ENCODE data around the gene AFF1.

Gene AFF1

GRCh38 chr4:87050596-87050995 lies 115.8 kb downstream of the AFF1 start:
- DNase-seq (ENCODE audit: insufficient read length), result no peak
- FAIRE-seq, result no peak
- TF ChIP-seq POLR2A (IDR thresholded peaks at IDR 0.05; ENCODE audit: low read depth, low read length) (no peak), TAF1 (IDR thresholded peaks at IDR 0.05; ENCODE audit: borderline replicate concordance, low read depth, low read length) (no peak), POLR2AphosphoS5 (IDR thresholded peaks at IDR 0.05; ENCODE audit: low read depth, low read length) (no peak)

- DNase-seq (ENCODE audit: insufficient read length) (no peak), FAIRE-seq (no peak)
- TF ChIP-seq POLR2AphosphoS5 (IDR thresholded peaks at IDR 0.05; ENCODE audit: low read depth, low read length), result no peak
- TF ChIP-seq TAF1 (IDR thresholded peaks at IDR 0.05; ENCODE audit: borderline replicate concordance, low read depth, low read length), result no peak
- no peak for TF ChIP-seq POLR2A (IDR thresholded peaks at IDR 0.05; ENCODE audit: low read depth, low read length)
Measured at GRCh38 chr4:87051121-87051713, 116.4 kb downstream of the AFF1 start.

- FAIRE-seq (no peak), DNase-seq (ENCODE audit: insufficient read length) (no peak)
- no peak for TF ChIP-seq POLR2AphosphoS5 (IDR thresholded peaks at IDR 0.05; ENCODE audit: low read depth, low read length)
- TF ChIP-seq TAF1 (IDR thresholded peaks at IDR 0.05; ENCODE audit: borderline replicate concordance, low read depth, low read length), result no peak
Measured at GRCh38 chr4:87052615-87053014, 117.8 kb downstream of the AFF1 start.

GRCh38 chr4:87053176-87053658 lies 118.4 kb downstream of the AFF1 start:
- DNase-seq (ENCODE audit: insufficient read length) (no peak), FAIRE-seq (no peak)
- TF ChIP-seq POLR2A (IDR thresholded peaks at IDR 0.05; ENCODE audit: low read depth, low read length) (no peak), POLR2AphosphoS5 (IDR thresholded peaks at IDR 0.05; ENCODE audit: low read depth, low read length) (no peak), TAF1 (IDR thresholded peaks at IDR 0.05; ENCODE audit: borderline replicate concordance, low read depth, low read length) (no peak)

- FAIRE-seq (peak; percentile 14), DNase-seq (ENCODE audit: insufficient read length) (no peak)
- no peak for TF ChIP-seq TAF1 (IDR thresholded peaks at IDR 0.05; ENCODE audit: borderline replicate concordance, low read depth, low read length)
- no peak for TF ChIP-seq POLR2A (IDR thresholded peaks at IDR 0.05; ENCODE audit: low read depth, low read length)
- no peak for TF ChIP-seq POLR2AphosphoS5 (IDR thresholded peaks at IDR 0.05; ENCODE audit: low read depth, low read length)
Measured at GRCh38 chr4:87053802-87054767, 119.3 kb downstream of the AFF1 start.

- TF ChIP-seq POLR2AphosphoS5 (IDR thresholded peaks at IDR 0.05; ENCODE audit: low read depth, low read length) (no peak), TAF1 (IDR thresholded peaks at IDR 0.05; ENCODE audit: borderline replicate concordance, low read depth, low read length) (no peak), POLR2A (IDR thresholded peaks at IDR 0.05; ENCODE audit: low read depth, low read length) (no peak)
- no peak for DNase-seq (ENCODE audit: insufficient read length)
- no peak for FAIRE-seq
Measured at GRCh38 chr4:87054900-87055299, 120.1 kb downstream of the AFF1 start.

GRCh38 chr4:87055311-87055710 lies 120.5 kb downstream of the AFF1 start:
- TF ChIP-seq TAF1 (IDR thresholded peaks at IDR 0.05; ENCODE audit: borderline replicate concordance, low read depth, low read length) (no peak), POLR2A (IDR thresholded peaks at IDR 0.05; ENCODE audit: low read depth, low read length) (no peak), POLR2AphosphoS5 (IDR thresholded peaks at IDR 0.05; ENCODE audit: low read depth, low read length) (no peak)
- FAIRE-seq, result no peak
- no peak for DNase-seq (ENCODE audit: insufficient read length)

- TF ChIP-seq TAF1 (IDR thresholded peaks at IDR 0.05; ENCODE audit: borderline replicate concordance, low read depth, low read length), result no peak
- no peak for TF ChIP-seq POLR2A (IDR thresholded peaks at IDR 0.05; ENCODE audit: low read depth, low read length)
- TF ChIP-seq POLR2AphosphoS5 (IDR thresholded peaks at IDR 0.05; ENCODE audit: low read depth, low read length), result no peak
- FAIRE-seq (no peak), DNase-seq (ENCODE audit: insufficient read length) (no peak)
Measured at GRCh38 chr4:87056881-87057280, 122.1 kb downstream of the AFF1 start.

GRCh38 chr4:87057835-87058355 lies 123.1 kb downstream of the AFF1 start:
- no peak for FAIRE-seq
- TF ChIP-seq POLR2AphosphoS5 (IDR thresholded peaks at IDR 0.05; ENCODE audit: low read depth, low read length) (no peak), TAF1 (IDR thresholded peaks at IDR 0.05; ENCODE audit: borderline replicate concordance, low read depth, low read length) (no peak), POLR2A (IDR thresholded peaks at IDR 0.05; ENCODE audit: low read depth, low read length) (no peak)
- DNase-seq (ENCODE audit: insufficient read length), result no peak

- FAIRE-seq (peak; percentile 82), DNase-seq (ENCODE audit: insufficient read length) (no peak)
- TF ChIP-seq TAF1 (IDR thresholded peaks at IDR 0.05; ENCODE audit: borderline replicate concordance, low read depth, low read length) (no peak), POLR2A (IDR thresholded peaks at IDR 0.05; ENCODE audit: low read depth, low read length) (no peak), POLR2AphosphoS5 (IDR thresholded peaks at IDR 0.05; ENCODE audit: low read depth, low read length) (no peak)
Measured at GRCh38 chr4:87058356-87059073, 123.7 kb downstream of the AFF1 start.

- DNase-seq (ENCODE audit: insufficient read length) (no peak), FAIRE-seq (no peak)
- TF ChIP-seq POLR2A (IDR thresholded peaks at IDR 0.05; ENCODE audit: low read depth, low read length) (no peak), TAF1 (IDR thresholded peaks at IDR 0.05; ENCODE audit: borderline replicate concordance, low read depth, low read length) (no peak), POLR2AphosphoS5 (IDR thresholded peaks at IDR 0.05; ENCODE audit: low read depth, low read length) (no peak)
Measured at GRCh38 chr4:87060957-87061356, 126.1 kb downstream of the AFF1 start.

Data from GM12892 (cell line).